MM.1S (cell line): Measurements from ENCODE around the gene ACIN1.

ENCODE experiments used
- CTCF ChIP-seq: fragments of 300-600 bp; sonication (generic); IDR thresholded peaks from 2 replicates; pipeline ENCODE4 v1.5.1; 2016; ENCODE audit warnings: antibody characterized with exemption, low read length, mixed read lengths
- EZH2 ChIP-seq: fragments of 300-600 bp; sonication (generic); optimal IDR thresholded peaks from 2 replicates; pipeline ENCODE3; 2017; ENCODE audit warnings: low read depth, mild to moderate bottlenecking, antibody characterized with exemption, low read length, mixed read lengths

GRCh38 chr14:23008831-23009230 is 86.1 kb downstream of the ACIN1 start:
- no peak for TF ChIP-seq EZH2
- TF ChIP-seq CTCF, result no peak
